ENCODE measurements around the gene FGF21.

DNA sequence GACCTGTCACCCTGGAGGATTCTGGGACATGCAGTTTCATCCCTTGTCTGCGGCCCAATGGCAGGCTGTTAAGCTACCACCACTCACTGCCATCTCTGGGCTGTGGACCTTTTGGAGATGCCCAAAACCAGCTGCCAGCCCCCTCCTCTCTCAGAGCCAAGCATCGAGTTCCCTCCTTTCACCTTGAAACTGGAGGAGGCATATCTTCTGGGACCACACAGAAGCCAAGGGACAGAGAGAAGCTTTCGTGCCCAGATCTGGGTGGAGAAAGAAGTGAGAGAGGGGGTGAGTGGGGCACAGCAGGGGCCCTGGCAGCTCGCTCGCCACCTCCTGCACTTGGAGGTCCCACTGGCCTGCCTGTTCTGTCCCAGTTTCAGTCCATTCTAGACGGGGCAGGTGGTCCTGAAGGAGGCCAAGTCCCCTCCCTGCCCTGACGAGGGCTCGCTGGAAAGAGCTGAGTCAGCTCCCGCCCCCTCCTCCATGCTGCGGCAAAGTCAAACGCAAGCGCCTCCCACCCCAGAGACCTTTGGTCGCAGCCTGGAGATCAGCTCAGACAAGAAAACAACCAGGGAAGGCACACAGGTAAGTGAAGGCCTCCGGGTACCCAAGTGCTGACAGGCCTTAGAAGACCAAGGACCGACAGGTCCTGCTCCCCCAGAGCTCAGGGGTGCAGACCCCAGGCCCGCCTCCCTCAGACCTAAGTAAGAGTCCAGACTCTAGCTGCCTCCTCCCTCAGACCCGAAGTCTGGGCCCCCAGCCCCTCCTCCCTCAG lies 51.7 kb downstream of the FGF21 start:
- TF ChIP-seq POLR2AphosphoS5 (IDR thresholded peaks at IDR 0.05; ENCODE audit: low read depth, low read length) (no peak), POLR2A (IDR thresholded peaks at IDR 0.05; ENCODE audit: low read depth, low read length) (no peak), TAF1 (IDR thresholded peaks at IDR 0.05; ENCODE audit: borderline replicate concordance, low read depth, low read length) (no peak)

Measured in GM12892 (cell line).